SK-N-SH (cell line): ENCODE results near the gene DGKE. TPM values are rescaled to one million over a fixed set of nuclear protein-coding genes. Genes with fewer than 3 reads are reported as not detected.

Source experiments
- CTCF ChIA-PET: fragments of 300-600, 350-600 bp; formaldehyde crosslinking; extraction: SDS; loops from one replicate; lab custom pipeline; 2021; lab: Yijun Ruan, JAX
- POLR2A ChIA-PET: fragments of 350-600 bp; sonication (Branson Sonifier 250); formaldehyde crosslinking; extraction: SDS; loops from one replicate; lab custom pipeline; 2020; ENCODE audit warnings: antibody characterized with exemption, inconsistent platforms; lab: Yijun Ruan, JAX
- DNase-seq: peaks from one replicate; pipeline ENCODE4 v3.0.0; 2012
- H2AFZ ChIP-seq: fragments of 200-600 bp; sonication (generic); 2 replicates; pipeline ENCODE4 v1.8.1; 2016; ENCODE audit warnings: antibody characterized with exemption, mild to moderate bottlenecking, low read depth
- H3F3A ChIP-seq: fragments of 200-600 bp; sonication (generic); replicated peaks from 2 replicates; pipeline ENCODE3; 2016; ENCODE audit warnings: antibody characterized with exemption, mild to moderate bottlenecking; ENCODE audit not compliant: insufficient read depth
- H3K27ac ChIP-seq, 2 experiments: fragments of 200-500 bp in 1 of 2; fragments of 200-600 bp in 1 of 2; sonication (Bioruptor generic) in 1 of 2; sonication (generic), shearing (Covaris generic) in 1 of 2; 2 replicates each; pipeline versions ENCODE4 v1.5.1 to v1.6.1; 2014 to 2016; ENCODE audit warnings: low read depth in 2 of 2, inconsistent platforms in 1 of 2, low read length in 1 of 2, mild to moderate bottlenecking in 1 of 2, mixed read lengths in 1 of 2
- H3K27me3 ChIP-seq: fragments of 200-600 bp; sonication (generic), shearing (Covaris generic); 2 replicates; pipeline ENCODE4 v1.6.1; 2016; ENCODE audit warnings: mixed run types; ENCODE audit not compliant: insufficient read depth
- H3K36me3 ChIP-seq, 2 experiments: fragments of 200-500 bp in 1 of 2; fragments of 200-600 bp in 1 of 2; sonication (Bioruptor generic) in 1 of 2; sonication (generic) in 1 of 2; replicated peaks in 1 of 2; 2 replicates each; pipeline versions ENCODE3 to v1.5.1; 2014 to 2016; ENCODE audit warnings: low read length in 1 of 2, mild to moderate bottlenecking in 1 of 2; ENCODE audit not compliant: insufficient read depth in 2 of 2, control insufficient read depth in 1 of 2
- H3K4me1 ChIP-seq, 2 experiments: fragments of 200-500 bp in 1 of 2; fragments of 200-600 bp in 1 of 2; sonication (Bioruptor generic) in 1 of 2; sonication (generic), shearing (Covaris generic) in 1 of 2; 2 replicates each; pipeline versions ENCODE4 v1.5.1 to v1.6.1; 2014 to 2016; ENCODE audit warnings: low read depth in 1 of 2, low read length in 1 of 2, mixed run types in 1 of 2; ENCODE audit not compliant: insufficient read depth in 2 of 2, control insufficient read depth in 1 of 2
- H3K4me2 ChIP-seq: fragments of 200-600 bp; sonication (generic), shearing (Covaris generic); 2 replicates; pipeline ENCODE4 v1.6.1; 2017; ENCODE audit warnings: mixed run types
- H3K4me3 ChIP-seq, 2 experiments: fragments of 200-500 bp in 1 of 2; fragments of 200-600 bp in 1 of 2; sonication (Bioruptor generic) in 1 of 2; sonication (generic), shearing (Covaris generic) in 1 of 2; 2 replicates each; pipeline versions ENCODE4 v1.5.1 to v1.8.1; 2014 to 2016; ENCODE audit warnings: low read depth in 2 of 2, inconsistent platforms in 1 of 2, low read length in 1 of 2, mild to moderate bottlenecking in 1 of 2, mixed read lengths in 1 of 2, moderate library complexity in 1 of 2
- H3K79me2 ChIP-seq: fragments of 200-600 bp; sonication (generic); 2 replicates; pipeline ENCODE4 v1.8.1; 2017; ENCODE audit warnings: mild to moderate bottlenecking; ENCODE audit not compliant: insufficient read depth
- H3K9ac ChIP-seq: fragments of 200-600 bp; sonication (generic); 2 replicates; pipeline ENCODE4 v1.6.1; 2017; ENCODE audit warnings: mixed run types
- H3K9me2 ChIP-seq: fragments of 200-600 bp; sonication (generic); 2 replicates; pipeline ENCODE4 v1.6.1; 2017; ENCODE audit warnings: mixed run types
- H3K9me3 ChIP-seq: fragments of 200-600 bp; sonication (generic); 2 replicates; pipeline ENCODE4 v1.6.1; 2017; ENCODE audit warnings: mixed run types, mild to moderate bottlenecking, moderate library complexity
- H4K20me1 ChIP-seq: fragments of 200-600 bp; sonication (generic); 2 replicates; pipeline ENCODE4 v1.6.1; 2017; ENCODE audit warnings: mild to moderate bottlenecking, mixed run types; ENCODE audit not compliant: insufficient read depth
- CHD2 ChIP-seq: fragments of 150-350 bp; IDR thresholded peaks from 2 replicates; pipeline ENCODE4 v1.6.1; 2018; ENCODE audit warnings: low read length; ENCODE audit not compliant: partially characterized antibody
- ELF1 ChIP-seq: IDR thresholded peaks from 2 replicates; pipeline ENCODE4 v1.4.0; 2012
- FOSL2 ChIP-seq: IDR thresholded peaks from 2 replicates; pipeline ENCODE4 v1.4.0; 2012; ENCODE audit warnings: low read depth, mild to moderate bottlenecking, moderate library complexity, borderline replicate concordance
- FOXM1 ChIP-seq: IDR thresholded peaks from 2 replicates; pipeline ENCODE4 v1.4.0; 2012; ENCODE audit warnings: low read depth, mild to moderate bottlenecking
- MXI1 ChIP-seq: IDR thresholded peaks from 2 replicates; pipeline ENCODE4 v1.6.1; 2012; ENCODE audit warnings: mild to moderate bottlenecking, low read depth, low read length, improper control_type of control experiment
- NFIC ChIP-seq: IDR thresholded peaks from 2 replicates; pipeline ENCODE4 v1.4.0; 2012; ENCODE audit warnings: borderline replicate concordance
- NRF1 ChIP-seq: IDR thresholded peaks from 2 replicates; pipeline ENCODE4 v1.6.1; 2012; ENCODE audit warnings: low read depth, mild to moderate bottlenecking, low read length
- POLR2AphosphoS5 ChIP-seq: IDR thresholded peaks from 2 replicates; pipeline ENCODE4 v1.6.1; 2012; ENCODE audit warnings: low read depth, low read length
- RAD21 ChIP-seq: IDR thresholded peaks from 2 replicates; pipeline ENCODE4 v1.6.1; 2012; ENCODE audit warnings: mild to moderate bottlenecking, low read length
- RCOR1 ChIP-seq: fragments of 150-350 bp; IDR thresholded peaks from 2 replicates; pipeline ENCODE4 v1.6.1; 2017; ENCODE audit warnings: antibody characterized with exemption, low read length
- REST ChIP-seq: IDR thresholded peaks from 2 replicates; pipeline ENCODE4 v1.6.1; 2012; ENCODE audit warnings: mild to moderate bottlenecking, low read depth, low read length, moderate library complexity
- RFX5 ChIP-seq: IDR thresholded peaks from 2 replicates; pipeline ENCODE4 v1.6.1; 2012; ENCODE audit warnings: mild to moderate bottlenecking, improper control_type of control experiment, low read length
- SIN3A ChIP-seq: IDR thresholded peaks from 2 replicates; pipeline ENCODE4 v1.6.1; 2012; ENCODE audit warnings: low read depth, mild to moderate bottlenecking, low read length, moderate library complexity, borderline replicate concordance
- USF1 ChIP-seq: IDR thresholded peaks from 2 replicates; pipeline ENCODE4 v1.4.0; 2012; ENCODE audit warnings: low read depth, borderline replicate concordance
- YY1 ChIP-seq: IDR thresholded peaks from 2 replicates; pipeline ENCODE4 v1.4.0; 2012; ENCODE audit warnings: low read depth, mild to moderate bottlenecking
- ZBTB33 ChIP-seq: IDR thresholded peaks from 2 replicates; pipeline ENCODE4 v1.4.0; 2012; ENCODE audit warnings: low read depth, borderline replicate concordance
- WGBS: methylation state at CpG from one replicate; pipeline ENCODE4 v1.1.6; 2017; ENCODE audit warnings: low lambda C conversion rate; 5-methylcytosine and 5-hydroxymethylcytosine counted together
- polyA plus RNA-seq, 3 experiments: library from polyadenylated mRNA; depleted of rRNA; stranded (reverse); fragments of >200 nt; gene quantifications; 2 replicates each; pipeline ENCODE4 v1.2.3, GENCODE V29; 2012
- TF ChIP-seq, protein P1 (sequence below): IDR thresholded peaks from 2 replicates; pipeline ENCODE4; 2012

Gene DGKE
- polyA plus RNA-seq, 1 of the 3 experiments (the other 2 are of a cell fraction): 2.4 TPM

DNA sequence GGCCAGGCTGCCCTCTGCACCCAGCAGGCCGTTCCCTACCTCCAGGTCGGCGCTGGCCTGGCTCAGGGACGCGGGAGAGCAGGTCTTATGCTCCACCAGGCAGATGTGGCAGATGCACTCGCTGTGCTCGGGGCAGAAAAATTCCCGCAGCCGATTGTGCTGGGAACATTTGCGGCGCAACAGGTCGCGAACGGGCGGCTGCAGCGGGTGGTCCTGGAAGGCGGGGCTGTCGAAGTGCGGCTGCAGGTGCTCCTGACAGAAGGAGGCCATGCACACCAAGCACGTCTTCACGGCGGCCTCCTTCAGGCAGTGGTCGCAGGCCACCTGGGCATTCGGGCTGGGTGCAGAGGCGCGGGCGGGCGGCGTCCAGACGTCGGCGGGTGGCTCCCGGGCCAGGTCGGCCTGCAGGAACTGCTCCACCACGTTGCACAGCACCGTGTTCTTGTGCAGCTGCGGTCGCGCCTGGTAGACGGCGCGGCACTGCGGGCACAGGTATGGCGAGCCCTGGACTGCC lies 79.5 kb downstream of the DGKE start:
- no peaks in the 10 kb centered on the region for H3K36me3 ChIP-seq
- peaks cover 43% of the 10 kb centered on the region for H3K79me2 ChIP-seq
- H3K9me3 ChIP-seq: no peaks in the 10 kb centered on the region; the same call in 1 of the 2 replicates
- peak overlapping the region; percentile 89 for H3K9ac ChIP-seq
- POLR2A ChIA-PET: interaction anchor here (0.6 to 1.4 kb wide), 11 partner anchors 9 to 96 kb away, joined by 3 to 8 read pairs (median 4); partner anchors contain the start of genes C17orf67, COIL, DGKE and SCPEP1
- H3K9me2 ChIP-seq: no peaks in the 10 kb centered on the region
- peaks cover 13 to 23% of the 10 kb centered on the region in 2 experiments; a peak in 2 of 4 replicates for H3K4me1 ChIP-seq
- DNase-seq: peak; percentile 73
- H4K20me1 ChIP-seq: no peaks in the 10 kb centered on the region
- peak overlapping the region; percentile 71; the same call in 1 of the 2 replicates for H2AFZ ChIP-seq
- no peaks in the 10 kb centered on the region for H3K27me3 ChIP-seq
- peaks cover 19% of the 10 kb centered on the region for H3F3A ChIP-seq
- peak overlapping the region; percentile 56 to 75; a peak in 3 of 4 replicates for H3K27ac ChIP-seq
- 23% methylated on average over 23 of the region's 44 CpGs for WGBS
- H3K4me2 ChIP-seq: peak overlapping the region; percentile 90
- H3K4me3 ChIP-seq: peak overlapping the region; percentile 73 to 84
- TF ChIP-seq CHD2 (no peak), NFIC (no peak), RAD21 (no peak), NRF1 (no peak), ZBTB33 (no peak), FOSL2 (no peak), MXI1 (peak; percentile 62; the same call in 1 of the 2 replicates), YY1 (peak; percentile 11; the same call in 1 of the 2 replicates)
- CTCF ChIA-PET: interaction anchor here (0.8 to 1.8 kb wide), 5 partner anchors 10 to 100 kb away, joined by 4 to 9 read pairs (median 4); no protein-coding TSS in a partner anchor

DNA sequence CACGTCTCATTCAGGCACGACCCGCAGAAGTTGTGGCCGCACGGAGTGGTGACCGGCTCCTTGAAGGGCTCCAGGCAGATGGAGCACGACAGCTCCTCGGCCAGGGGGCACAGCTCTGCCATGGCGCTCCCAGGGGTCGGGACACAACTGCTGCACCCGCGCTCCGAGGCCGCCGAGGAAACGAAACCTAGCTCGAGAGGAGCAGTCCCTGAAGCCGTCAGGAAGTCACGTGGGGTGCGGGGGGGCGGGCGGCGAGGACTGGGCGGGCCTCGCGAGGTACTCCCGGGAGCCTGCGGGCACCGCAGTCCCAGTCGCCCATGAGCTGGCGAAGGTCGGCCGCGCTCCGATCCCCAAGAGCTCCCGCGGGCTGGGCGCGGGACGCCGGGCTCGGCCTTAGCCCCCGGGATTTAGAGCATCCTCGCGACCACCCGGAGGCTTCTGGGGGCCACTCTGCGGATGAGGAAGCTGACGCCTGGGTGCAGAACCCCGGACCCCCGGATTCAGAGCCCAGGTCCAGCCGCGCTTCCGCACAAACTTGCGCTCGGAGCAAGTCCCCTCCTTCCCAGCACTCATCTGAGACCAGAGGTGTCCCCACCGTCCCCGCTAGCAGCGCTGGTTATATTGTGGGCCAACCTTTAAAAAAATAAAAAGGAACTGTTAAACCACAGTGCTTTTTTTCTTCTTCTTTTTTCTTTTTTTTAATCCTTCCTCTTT lies 80.1 kb downstream of the DGKE start, which contains the start of gene TRIM25:
Gene TRIM25 (minus strand): TSS at position 183 of the 714 bp plus-strand sequence. CDS start 61 bp downstream, at position 122.
- Histone ChIP-seq H4K20me1 (no peaks in the 10 kb centered on the region), H3K4me1 (peaks cover 13 to 23% of the 10 kb centered on the region in 2 experiments; a peak in 2 of 4 replicates), H3K4me3 (peak within 1 kb of the TSS; percentile 73 to 84), H3K9me2 (no peaks in the 10 kb centered on the region), H3K4me2 (peak within 1 kb of the TSS; percentile 90), H3K9ac (peak within 1 kb of the TSS; percentile 89), H3K27ac (peak within 1 kb of the TSS; percentile 73 to 75), H3K9me3 (no peaks in the 10 kb centered on the region; the same call in 1 of the 2 replicates), H3K27me3 (no peaks in the 10 kb centered on the region), H3K36me3 (no peaks in the 10 kb centered on the region), H3F3A (peaks cover 19% of the 10 kb centered on the region), H2AFZ (peak within 1 kb of the TSS; percentile 95), H3K79me2 (peaks cover 43% of the 10 kb centered on the region)
- WGBS: 3% methylated on average over 15 of the region's 58 CpGs
- ChIA-PET CTCF (interaction anchor here (0.8 to 1.8 kb wide), 7 partner anchors 10 to 101 kb away, joined by 4 to 9 read pairs (median 4); no protein-coding TSS in a partner anchor), POLR2A (interaction anchor here (0.8 to 1.4 kb wide), 10 partner anchors 9 to 97 kb away, joined by 3 to 8 read pairs (median 4); partner anchors contain the start of genes C17orf67, COIL, DGKE and SCPEP1)
- DNase-seq: peak; percentile 99
- TF ChIP-seq USF1 (peak; percentile 97), CHD2 (peak; percentile 96), RCOR1 (peak; percentile 6; the same call in 1 of the 2 replicates), POLR2AphosphoS5 (peak; percentile 99), ELF1 (0 out of 2 replicates have a peak, but pooled peaks have one; percentile 36), RFX5 (no peak), MXI1 (no peak; the same call in none of the 2 replicates), REST (peak; percentile 56; the same call in 1 of the 2 replicates), SIN3A (peak; percentile 95), FOXM1 (no peak)
- TF ChIP-seq, protein P1, sequence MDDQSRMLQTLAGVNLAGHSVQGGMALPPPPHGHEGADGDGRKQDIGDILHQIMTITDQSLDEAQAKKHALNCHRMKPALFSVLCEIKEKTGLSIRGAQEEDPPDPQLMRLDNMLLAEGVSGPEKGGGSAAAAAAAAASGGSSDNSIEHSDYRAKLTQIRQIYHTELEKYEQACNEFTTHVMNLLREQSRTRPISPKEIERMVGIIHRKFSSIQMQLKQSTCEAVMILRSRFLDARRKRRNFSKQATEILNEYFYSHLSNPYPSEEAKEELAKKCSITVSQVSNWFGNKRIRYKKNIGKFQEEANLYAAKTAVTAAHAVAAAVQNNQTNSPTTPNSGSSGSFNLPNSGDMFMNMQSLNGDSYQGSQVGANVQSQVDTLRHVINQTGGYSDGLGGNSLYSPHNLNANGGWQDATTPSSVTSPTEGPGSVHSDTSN: peak; percentile 18; the same call in 1 of the 2 replicates
